Right hindlimb (tissue), 1 donor: ENCODE data around the gene MAGI1.
"Not testable (repeated sequence)": the region's sequence is repeated elsewhere in the genome, so short reads cannot be mapped to it uniquely, and the experiment has no call there.

Source experiments
- DNase-seq: peaks from one replicate; pipeline ENCODE4 v3.0.0-alpha.2; 2018

The MAGI1 gene

DNA sequence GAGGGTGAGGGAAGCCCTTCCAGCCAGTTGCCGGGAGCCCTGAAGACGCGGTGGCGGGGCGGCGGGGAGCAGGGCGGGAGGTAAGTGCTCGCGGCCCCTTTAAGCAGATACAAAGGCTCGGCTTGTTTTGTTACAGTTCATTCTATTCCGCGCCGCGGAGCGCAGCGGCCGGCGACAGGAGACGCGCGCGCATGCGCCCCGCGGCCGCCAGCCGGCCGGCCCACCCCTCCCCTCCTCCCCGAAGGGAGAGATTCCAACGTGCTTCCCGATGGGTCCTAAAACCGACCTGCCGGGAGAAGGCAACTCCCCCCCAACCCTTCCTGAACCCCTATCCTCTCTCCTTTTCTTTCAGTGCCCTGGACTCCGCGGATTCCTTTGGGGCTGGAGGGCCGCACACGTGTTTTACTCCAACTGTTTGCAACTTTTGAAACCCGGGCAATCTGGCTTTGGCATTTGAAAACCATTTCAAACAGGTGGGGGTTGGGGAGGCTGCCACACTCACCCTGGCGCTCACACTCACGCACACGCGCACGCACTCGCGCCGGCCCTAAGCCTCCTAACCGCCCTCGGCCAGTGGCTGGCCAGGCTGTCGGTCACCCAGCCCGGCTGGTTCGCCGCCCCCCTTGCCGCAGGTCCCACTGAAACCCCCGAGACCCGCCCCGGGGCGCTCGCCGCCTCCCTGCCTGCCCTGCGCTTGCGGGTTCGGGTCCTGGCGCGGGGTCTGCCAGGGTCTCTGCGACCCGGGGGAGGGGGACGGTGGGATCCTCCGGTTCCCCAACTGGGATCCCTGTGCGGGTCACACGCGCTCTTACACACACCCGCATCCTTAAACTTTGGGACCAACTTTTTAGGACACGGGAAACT is at the start of gene MAGI1:
Gene MAGI1 (minus strand): TSS at position 193 of the 864 bp plus-strand sequence. CDS start 610 bp downstream, outside the sequence.
- DNase-seq, result peak; percentile 96

DNA sequence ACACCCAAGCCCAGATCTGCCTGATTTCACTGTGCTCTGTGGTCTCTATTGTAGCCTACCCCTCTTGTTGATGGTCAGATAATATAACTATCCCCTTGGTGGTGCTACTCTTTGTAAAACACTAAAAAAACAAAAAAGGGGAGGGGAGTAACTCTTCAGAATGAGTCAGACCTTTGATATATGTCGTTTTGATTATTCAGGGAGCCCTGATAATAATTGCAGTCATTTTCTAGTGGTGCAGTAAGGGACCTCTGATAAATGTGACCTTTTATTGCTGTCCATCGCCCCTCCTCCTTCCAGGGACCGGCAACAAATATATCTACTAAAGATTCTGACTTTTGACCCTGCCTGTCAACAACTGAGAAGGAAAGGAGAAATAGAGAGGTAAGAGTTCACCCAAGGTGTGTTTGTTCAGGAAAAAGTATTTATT is 45.1 kb upstream of the MAGI1 start:
- DNase-seq, result no peak

DNA sequence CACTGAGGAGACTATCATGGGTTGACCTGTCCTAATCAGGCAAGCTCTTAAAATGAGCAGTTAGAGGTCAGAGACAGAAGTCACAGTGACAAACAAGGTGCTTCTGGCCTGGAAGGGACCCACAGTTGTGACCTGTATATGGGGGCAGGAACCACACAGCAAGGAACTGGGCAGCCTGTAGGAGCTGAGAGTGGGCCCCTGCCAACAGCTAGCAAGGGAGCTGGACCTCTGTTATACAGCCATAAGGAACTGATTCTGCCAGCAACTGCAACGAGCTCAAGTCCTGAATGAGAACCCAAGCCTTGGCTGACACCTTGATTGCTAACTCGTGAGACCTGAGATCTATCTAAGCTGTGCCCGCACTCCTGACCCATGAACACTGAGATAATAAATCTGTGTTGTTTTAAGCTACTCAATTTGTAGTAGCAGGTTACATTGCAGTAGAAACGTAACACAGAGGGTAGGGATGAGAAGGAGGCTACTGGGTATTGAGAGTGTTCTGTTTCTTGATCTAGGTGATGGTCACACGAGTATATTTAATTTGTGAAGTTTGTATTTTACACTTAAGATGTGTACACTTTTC is 44.5 kb upstream of the MAGI1 start:
- DNase-seq, result no peak

DNA sequence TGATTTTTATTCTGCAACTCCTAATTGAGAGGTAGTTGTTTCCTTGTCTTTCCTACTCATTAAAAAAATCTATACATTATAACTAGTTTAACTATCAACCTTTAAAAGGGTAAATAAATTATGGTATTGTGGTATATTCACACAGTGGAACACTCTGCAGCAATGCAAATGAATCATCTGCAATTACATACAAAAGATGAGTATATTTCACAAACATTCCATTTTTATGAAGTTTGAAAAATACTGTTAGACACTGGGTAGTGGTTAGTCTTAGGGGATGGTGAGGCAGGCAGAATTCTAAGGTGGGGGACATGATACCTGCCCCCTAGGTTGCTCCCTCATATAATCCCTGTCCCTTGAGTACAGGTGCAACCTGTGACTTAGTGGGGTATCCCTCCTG is 44.0 kb upstream of the MAGI1 start:
- no peak for DNase-seq

DNA sequence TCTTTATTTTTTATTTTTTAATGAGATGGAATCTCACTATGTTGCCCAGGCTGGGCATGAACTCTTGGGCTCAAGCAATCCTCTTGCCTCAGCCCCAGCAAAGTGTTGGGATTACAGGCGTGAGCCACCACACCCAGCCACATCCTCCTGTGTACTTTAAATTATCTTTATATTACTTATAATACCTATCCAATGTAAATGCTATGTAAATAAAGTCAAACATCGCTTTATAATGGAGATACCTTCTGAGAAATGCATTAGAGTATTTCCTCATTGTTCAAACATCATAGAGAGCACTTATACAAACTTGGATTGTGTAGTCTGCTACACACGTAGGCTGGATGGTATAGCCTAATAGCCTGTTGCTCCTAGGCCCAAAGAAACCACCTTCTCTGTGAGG is 41.4 kb upstream of the MAGI1 start:
- no peak for DNase-seq

DNA sequence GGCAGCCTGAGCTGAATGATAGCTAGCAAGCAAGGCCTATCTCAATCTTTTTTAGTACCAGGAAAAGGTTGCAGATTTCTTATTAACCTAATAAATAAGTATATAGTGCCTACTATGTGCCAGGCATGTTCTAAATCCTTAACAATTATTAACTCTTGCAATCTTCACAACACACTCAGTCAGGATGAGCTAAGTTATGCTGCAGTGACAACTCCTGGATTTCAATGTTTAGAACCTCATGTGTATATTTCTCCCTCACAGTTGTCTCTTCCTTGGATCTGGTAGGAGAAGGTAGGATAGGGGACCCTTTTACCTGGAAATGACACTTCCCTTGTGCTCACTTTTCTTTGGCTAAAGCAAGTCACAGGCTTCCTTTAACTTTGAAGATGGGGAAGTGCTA is 39.3 kb upstream of the MAGI1 start:
- DNase-seq, result no peak

DNA sequence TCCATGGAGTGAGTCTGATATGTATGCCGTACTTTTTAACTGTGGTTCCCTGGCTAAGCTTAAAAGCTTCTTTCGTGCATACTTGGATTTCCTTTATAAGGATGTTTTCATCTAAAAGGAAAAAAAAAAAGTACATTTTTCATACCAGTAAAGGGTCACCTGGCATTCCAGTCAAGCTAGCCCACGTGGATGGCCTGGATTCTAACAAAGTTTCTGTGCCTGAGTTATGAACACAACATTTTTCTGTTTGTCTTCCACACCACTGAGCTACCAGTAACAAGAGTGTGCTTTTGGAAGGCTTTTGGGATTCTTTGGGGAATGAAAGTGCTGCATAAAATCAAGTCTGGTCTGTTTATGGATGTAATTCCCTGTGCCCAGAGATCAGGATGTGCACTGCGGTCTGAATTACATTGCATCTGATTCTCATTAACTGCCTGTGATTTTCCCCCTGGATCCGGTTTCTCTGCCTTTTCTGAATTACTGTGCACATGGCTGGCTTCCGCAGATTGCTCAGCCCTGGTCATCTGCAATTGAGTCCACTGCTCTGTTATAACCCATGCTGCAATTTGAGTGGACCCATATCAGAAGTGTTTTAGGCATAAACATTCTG is 38.2 kb upstream of the MAGI1 start:
- peak; percentile 64 for DNase-seq

DNA sequence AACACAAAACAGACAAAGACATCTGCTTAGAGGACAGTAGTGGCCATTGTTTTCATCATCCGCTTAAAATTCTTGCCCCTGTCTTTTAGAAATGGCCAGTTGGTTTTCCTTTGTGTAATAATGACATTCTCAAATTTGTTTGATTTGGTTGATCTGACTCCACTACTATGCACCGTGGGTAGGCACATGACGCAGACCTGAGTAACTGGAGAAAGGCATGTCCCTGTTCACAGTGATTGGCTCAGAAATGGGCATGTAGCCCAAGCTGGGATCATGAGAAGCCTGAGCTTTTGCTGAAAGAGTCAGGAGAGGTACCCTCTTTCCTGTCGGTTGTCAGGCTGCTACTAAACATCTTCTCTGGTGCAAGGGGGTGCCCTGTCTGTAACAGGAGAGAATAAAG is 36.6 kb upstream of the MAGI1 start:
- no peak for DNase-seq

DNA sequence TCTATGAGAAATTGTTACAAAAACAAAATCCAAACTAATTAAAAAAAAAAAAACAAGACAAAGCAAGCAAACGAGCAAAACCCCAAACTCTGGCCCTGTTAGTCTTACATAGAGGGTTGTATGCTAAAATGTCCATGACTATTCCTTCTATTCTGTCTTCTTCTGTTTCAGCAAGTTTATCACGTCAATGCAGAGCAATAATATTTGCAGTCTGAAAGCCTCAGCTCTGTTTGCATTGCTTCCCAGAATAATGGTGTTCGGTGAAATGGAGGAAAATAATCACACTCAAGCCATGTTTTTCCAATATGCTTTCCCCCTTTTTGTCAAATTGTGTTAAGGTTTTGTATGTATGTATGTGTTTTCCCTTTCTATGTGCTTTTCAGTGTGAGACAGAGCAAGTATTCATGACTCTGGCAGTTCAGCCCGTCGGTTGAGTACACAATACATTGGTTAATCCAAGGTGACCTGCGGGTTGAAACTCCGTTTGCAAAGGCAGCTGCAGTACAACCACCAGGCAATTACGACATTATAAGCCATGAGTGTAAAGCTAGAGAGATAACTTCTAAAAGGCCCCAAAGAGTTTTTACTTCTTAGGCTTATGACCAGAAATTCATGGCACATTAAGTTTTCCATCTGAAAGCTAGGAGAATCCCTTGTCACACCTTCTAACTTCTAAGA is 34.9 kb upstream of the MAGI1 start:
- DNase-seq, result no peak

DNA sequence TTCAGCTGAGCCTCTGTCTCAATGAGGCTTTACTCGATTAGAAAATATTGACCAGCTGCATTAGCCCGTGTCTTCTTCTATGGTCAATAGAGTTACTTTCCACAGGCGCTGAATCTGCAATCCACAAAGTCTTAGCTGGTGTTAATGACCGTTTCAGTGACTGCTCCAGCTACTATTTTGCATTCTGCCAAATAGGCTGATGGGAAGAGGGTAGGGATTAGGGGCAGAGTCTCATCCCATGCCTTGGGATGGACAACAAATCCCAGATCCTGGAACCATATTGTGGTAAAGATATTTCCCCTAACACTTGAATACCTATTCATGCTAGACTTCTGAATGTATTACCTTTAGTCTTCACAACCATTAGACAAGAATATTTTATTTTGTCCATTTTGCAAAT is 29.5 kb upstream of the MAGI1 start:
- DNase-seq, result no peak

DNA sequence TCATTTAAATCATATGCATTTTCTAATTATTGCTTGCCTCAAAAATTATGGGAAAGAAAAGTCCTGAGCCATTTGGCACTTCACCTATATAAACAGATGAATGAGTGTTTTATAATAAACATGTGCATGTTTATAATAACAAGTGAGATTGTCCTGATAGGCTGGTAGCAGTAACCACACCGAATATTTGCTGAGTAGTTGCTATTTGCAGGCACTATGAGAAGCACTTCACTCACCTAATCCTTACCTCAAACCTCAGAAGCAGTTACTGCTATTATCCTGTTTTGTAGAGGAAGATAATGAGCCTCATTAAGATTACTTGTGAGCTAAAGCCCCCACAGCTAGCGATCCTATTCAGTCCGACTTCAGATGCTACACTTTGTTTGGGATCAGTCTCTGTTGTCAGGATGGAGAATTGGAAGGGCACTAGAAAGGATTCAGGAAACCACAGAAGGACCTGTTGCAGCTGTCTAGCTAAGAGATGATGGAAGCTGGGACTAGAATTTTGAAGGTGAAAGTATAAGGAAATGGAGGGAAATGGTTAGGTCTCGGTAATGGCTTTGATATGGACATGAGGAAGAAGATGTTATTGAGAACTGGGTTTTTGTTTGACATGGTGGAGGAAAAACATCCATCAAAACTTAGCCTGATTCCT is 28.4 kb upstream of the MAGI1 start:
- no peak for DNase-seq

DNA sequence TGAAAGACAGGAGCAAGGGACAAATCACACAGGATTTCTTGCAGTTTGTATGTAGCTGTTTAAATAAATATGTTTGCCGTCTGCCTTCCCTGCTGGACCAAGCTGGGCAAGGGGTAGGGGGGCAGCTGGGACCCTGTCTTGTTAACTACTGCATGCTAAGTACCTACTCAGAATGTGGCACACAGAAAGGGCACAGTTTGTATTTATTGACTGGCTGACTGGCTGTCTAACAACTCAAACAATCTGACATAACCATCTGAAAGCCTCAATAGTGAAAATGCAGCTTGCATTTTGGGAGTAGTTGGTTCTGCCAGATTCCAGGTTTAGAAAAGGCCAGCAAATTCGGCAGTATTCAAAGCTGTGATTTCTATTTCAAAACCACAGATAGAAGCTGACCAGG is 16.6 kb upstream of the MAGI1 start:
- no peak for DNase-seq

DNA sequence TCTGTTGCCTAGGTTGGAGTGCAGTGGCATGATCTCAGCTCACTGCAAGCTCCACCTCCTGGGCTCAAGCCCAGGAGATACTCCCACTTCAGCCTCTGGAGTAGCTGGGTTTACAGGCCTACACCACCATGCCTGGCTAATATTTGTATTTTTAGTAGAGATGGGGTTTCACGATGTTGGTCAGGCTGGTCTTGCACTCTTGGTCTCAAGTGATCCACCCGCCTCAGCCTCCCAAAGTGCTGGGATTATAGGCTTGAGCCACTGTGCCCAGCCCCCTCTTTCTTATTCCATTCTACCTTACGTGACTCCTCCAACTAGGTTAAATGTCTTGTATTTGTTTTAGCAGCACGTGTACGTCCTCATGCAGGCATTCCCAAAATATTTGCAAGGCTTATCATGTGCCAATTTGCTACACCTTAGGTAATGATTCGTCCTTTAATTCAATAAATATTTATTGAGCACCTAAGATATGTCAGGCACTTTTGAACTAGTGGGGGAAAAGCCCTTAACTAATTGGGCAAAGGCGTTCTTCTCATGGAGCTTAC is 14.9 kb upstream of the MAGI1 start:
- no peak for DNase-seq

DNA sequence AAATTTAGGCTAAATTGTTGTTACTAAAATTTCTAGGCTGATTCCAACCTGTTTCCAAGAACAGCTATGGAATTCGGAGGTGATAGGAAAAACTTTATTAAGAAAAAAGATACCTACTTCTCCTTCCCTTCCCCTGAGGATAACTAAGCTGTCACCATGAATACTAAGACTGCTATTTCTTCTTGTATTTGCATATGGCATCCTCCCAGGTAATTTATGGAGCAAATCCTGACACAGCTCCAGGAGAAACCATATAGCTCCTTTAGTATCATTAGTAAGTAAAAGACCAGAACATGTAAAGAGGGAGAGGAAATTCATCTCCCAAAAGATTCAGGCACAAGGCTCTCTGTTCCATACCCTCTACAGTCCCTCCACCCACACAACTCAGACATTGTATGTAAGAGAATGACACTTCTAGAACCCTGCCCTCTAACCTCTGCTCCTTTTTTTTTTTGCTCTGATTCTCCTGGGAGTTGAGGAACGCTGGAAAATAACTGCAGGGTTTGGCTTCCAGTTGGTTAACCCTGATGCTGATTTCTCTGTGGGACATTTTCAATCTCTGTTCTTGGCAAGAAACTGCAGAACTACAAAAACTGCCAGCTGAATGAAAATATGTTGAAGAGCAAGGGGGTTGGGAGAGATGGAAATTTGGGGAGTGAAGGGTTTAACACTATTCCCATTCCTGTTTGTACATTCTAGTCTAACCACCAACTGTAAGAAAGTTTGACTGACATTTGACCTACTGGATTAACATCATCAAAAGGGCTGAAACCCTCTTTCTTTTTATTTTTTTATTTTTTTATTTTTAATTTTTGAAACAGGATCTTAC is 14.2 kb upstream of the MAGI1 start:
- DNase-seq, result no peak

DNA sequence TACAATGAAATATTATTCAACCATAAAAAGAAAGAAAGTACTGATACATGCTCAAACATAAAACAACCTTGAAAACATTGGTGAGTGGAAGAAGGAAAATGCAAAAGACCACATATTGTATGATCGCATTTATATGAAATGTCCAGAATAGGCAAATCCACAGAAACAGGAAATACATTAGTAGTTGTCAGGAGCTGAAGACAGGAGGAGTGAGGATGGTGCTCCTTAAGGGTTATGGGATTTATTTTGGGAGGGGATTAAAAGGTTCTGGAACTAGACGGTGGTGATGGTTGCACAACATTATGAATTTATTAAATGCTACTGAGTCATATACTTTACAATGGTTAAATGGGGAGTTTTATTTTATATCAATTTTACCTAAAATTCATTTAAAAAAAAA is 12.1 kb upstream of the MAGI1 start:
- DNase-seq, result no peak

DNA sequence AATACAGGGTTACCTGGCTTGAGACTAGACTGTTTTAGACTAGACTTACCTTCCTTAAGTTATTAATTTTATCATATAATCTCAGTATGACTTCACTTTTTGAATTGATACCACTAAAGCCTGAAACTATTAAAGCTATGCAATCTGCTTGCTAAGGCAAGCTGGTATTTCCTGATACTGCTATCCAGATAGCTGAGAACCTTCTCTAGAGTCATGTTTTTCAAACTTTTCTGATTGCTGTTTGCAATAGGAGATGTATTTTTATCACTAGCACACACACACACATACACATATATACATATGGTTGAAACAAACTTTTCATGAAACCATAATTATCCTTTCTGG is 9.3 kb upstream of the MAGI1 start:
- no peak for DNase-seq

DNA sequence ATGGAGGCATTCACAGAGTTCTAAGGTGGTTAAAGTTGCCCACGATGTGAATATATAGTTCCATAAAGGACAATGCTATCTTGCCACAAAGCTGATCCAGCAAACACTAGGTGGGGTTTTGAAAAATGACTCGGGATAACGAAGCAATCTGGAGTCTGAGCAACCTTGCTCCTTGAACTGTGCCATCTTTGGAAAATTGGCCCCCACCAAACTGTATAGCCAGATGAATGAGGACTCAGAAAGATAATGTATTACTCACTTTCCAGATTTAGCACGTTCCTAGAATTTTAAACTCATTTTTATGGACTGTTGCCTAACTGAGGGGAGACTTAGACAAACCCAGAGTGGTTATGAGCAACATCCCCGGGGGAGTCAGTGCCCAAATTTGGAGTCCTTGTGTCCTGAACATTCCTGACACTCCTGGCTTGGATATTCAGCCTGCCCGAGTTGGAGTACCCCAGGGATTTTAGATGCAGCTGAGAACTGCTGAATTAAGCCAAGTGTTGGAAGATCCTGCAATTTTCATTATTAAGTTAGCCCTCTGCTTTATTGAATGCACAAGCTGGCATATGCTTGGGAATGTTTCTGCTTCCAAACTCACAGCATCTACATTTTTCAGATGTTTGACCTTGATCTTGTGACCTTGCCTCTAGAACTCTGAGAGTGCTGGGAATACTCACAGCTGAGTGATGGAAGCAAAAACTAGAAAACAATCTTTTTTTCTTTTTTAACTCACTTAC is 8.8 kb upstream of the MAGI1 start:
- DNase-seq, result peak; percentile 20

DNA sequence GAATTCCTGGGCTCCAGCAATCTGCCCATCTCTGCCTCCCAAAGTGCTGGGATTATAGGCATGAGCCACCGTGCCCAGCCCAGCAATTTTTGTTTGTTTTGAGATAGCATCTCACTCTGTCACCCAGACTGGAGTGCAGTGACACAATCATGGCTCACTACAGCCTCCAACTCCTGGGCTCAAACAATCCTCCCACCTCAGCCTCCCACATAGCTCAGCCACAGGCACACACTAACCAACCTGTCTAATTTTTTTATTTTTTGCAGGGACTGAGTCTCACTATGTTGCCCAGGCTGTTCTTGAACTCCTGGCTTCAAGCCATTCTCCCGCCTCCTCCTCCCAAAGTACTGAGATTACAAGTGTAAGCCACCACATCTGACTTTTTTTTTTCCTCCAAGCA is 7.6 kb upstream of the MAGI1 start:
- not testable (repeated sequence) for DNase-seq

DNA sequence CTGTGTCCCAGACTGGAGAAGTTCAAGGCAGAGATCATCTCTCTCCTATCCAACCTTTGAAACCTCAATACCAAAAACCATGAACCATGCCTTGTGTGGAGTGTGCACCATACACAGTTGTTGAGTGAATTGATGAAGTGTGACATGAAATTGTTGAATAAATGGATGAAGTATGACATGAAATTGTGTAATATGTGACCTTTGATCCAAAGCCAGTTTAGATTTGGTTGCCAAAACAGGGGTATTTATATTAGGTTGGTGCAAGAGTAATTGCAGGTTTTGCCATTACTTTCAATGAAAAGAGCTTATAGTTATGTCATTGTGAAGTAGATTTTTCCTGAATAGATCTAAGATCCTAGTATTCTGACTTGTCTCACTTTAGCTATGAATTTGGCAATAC is 3.1 kb upstream of the MAGI1 start:
- no peak for DNase-seq

DNA sequence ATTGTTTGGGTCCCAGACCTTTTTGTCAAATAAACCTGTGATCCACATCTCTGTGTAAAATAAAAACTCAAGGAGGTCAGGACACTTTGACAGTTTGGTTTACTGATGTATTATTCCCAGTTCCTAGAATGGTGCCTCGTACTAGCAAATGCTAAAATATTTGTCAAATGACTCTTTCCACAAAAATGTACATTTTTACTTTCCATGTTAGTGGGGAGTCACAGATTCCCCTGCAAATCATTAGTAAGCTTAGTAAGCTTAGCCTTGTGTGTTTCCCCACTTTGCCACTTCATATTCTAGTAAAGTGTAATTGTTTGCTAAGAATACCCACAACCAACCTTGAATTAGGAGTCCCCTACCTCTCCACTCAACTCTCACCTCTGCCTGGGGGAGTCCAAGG is 2.4 kb upstream of the MAGI1 start:
- DNase-seq, result no peak

DNA sequence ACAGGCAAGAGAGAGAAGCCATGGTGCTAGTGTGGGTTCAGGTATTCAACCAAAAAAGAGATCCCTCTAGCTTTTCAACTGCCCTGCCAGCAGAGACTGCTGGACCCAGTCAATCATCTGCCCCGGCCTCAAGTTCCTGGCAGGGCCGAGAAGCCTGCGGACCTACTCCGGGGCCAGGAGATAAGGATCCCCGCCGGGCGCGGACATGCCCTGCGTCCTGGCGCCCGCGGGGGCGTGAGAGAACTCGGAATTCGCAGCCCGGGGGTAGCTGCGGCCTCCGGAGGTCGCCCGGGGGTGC is 821 bp upstream of the MAGI1 start:
- DNase-seq, result peak; percentile 31

DNA sequence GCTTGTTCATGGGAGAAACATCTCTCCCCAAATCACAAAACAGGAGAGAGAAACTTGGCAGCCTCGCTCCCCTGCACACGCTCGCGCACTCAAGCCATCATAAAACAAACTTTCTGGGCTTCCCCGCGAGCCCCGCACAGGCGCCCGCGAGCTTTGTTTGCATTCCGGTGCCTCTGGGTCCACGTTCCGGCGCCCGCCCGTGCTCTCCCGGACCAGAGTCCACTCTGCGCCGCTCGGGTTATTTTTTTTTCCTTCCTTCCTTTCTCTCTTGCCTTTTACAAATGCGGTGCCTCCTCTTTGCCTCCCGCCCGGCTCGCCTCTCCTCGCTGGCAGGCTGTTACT is 363 bp downstream of the MAGI1 start:
- DNase-seq, result no peak
